Caco-2 (cell line): ENCODE results near the gene SNU13. TPM values are rescaled to one million over a fixed set of nuclear protein-coding genes. Genes with fewer than 3 reads are reported as not detected.
A peak's percentile ranks its signal among the peaks of the same experiment; 100 is the strongest.

Experiments
- BruUV-seq: library from RNA; stranded (reverse); fragments of 400-500 nt; replicated peaks from 2 replicates; lab custom pipeline; 2021; lab: Mats Ljungman, UMichigan
- CTCF ChIA-PET: fragments of 300-600 bp; sonication (Branson Sonifier 250); formaldehyde crosslinking; loops from one replicate; lab custom pipeline; 2022; ENCODE audit warnings: antibody characterized with exemption; lab: Charles Lee
- POLR2A ChIA-PET: fragments of 300-600 bp; sonication (Branson Sonifier 250); formaldehyde crosslinking; loops from one replicate; lab custom pipeline; 2022; ENCODE audit warnings: antibody characterized with exemption; lab: Charles Lee
- DNase-seq, 2 experiments: peaks; one replicate each; pipeline versions ENCODE4 v3.0.0 to v3.0.0-alpha.2; 2020 to 2022
- H3K27me3 ChIP-seq: replicated peaks from 2 replicates; pipeline ENCODE4 v1.6.0; 2011; ENCODE audit warnings: low read length; ENCODE audit not compliant: control insufficient read depth, insufficient read depth
- H3K36me3 ChIP-seq: 2 replicates; pipeline ENCODE4 v1.5.1; 2011; ENCODE audit warnings: low read length; ENCODE audit not compliant: control insufficient read depth, insufficient read depth
- H3K4me1 ChIP-seq: fragments of 250-450 bp; sonication (Bioruptor Pico); 2 replicates; pipeline ENCODE4 v1.5.1; 2020; ENCODE audit warnings: mild to moderate bottlenecking
- H3K4me3 ChIP-seq: 2 replicates; pipeline ENCODE4 v1.5.1; 2011; ENCODE audit warnings: low read depth, mild to moderate bottlenecking, control low read depth, low read length
- H3K9me3 ChIP-seq: fragments of 250-450 bp; sonication (Bioruptor Pico); 2 replicates; pipeline ENCODE4 v1.5.1; 2020; ENCODE audit warnings: mild to moderate bottlenecking, moderate library complexity
- H3K27ac Mint-ChIP-seq: one replicate; pipeline ENCODE4 v1.8.0; 2022; ENCODE audit warnings: mixed read lengths; ENCODE audit not compliant: unreplicated experiment
- H3K27me3 Mint-ChIP-seq: one replicate; pipeline ENCODE4 v1.8.0; 2022; ENCODE audit warnings: mixed read lengths; ENCODE audit not compliant: insufficient read depth, unreplicated experiment
- H3K36me3 Mint-ChIP-seq: one replicate; pipeline ENCODE4 v1.8.0; 2022; ENCODE audit warnings: mild to moderate bottlenecking, mixed read lengths; ENCODE audit not compliant: insufficient read depth, unreplicated experiment
- H3K4me1 Mint-ChIP-seq: one replicate; pipeline ENCODE4 v1.8.0; 2022; ENCODE audit warnings: low read depth, mixed read lengths; ENCODE audit not compliant: unreplicated experiment
- H3K4me3 Mint-ChIP-seq: one replicate; pipeline ENCODE4 v1.8.0; 2022; ENCODE audit warnings: mild to moderate bottlenecking, moderate library complexity, mixed read lengths; ENCODE audit not compliant: unreplicated experiment
- H3K9me3 Mint-ChIP-seq: one replicate; pipeline ENCODE4 v1.8.0; 2022; ENCODE audit warnings: mixed read lengths; ENCODE audit not compliant: unreplicated experiment
- intact Hi-C: fragments of 100-400 bp; cut with micrococcal nuclease; formaldehyde crosslinking; loops from one replicate; pipeline ENCODE4 v1.10.0; 2022; ENCODE audit not compliant: unreplicated experiment
- total RNA-seq: library from RNA; stranded (reverse); gene quantifications from 2 replicates; pipeline ENCODE4 v1.2.3, GENCODE V29; 2022
- TF ChIP-seq, protein P1 (sequence below), 2 experiments: fragments of 200-600 bp in 1 of 2; IDR thresholded peaks; 1 replicate in 1 of 2; 2 replicates in 1 of 2; pipeline versions ENCODE4 v1.5.1 to v1.8.0; 2011 to 2022; ENCODE audit warnings: antibody characterized with exemption in 1 of 2, control low read depth in 1 of 2, inconsistent platforms in 1 of 2, low read depth in 1 of 2, low read length in 1 of 2, mild to moderate bottlenecking in 1 of 2, moderate library complexity in 1 of 2; ENCODE audit not compliant: insufficient read depth in 1 of 2, severe bottlenecking in 1 of 2, unreplicated experiment in 1 of 2

Gene SNU13
- total RNA-seq, 1 experiment from 2014 or later = 172 TPM

DNA sequence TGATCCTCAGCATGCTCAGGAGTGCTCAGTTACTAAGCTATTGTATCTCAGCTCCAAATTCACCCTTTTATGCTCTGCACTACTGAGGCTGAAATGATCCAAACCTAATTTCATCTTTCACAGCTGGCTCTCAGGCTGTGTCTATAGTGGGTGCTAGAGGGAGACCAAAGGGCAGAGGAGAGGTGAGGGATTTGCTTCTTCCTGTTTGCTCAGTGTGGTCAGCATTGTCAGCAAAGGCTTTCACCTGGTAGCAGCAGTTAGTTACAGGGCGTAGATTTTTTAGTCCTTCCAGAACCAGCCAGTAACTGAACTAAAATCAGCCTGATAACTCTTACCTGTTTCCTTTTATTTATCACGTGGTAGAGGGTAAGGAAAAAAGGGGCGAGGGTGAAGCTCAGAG, 34.3 kb downstream of the SNU13 start:
- Mint-ChIP-seq H3K27me3 (no peaks in the 10 kb centered on the region), H3K4me3 (no peak overlapping the region), H3K27ac (no peak overlapping the region), H3K4me1 (no peaks in the 10 kb centered on the region), H3K36me3 (peaks cover 100% of the 10 kb centered on the region), H3K9me3 (no peaks in the 10 kb centered on the region)
- Histone ChIP-seq H3K4me3 (no peak overlapping the region), H3K9me3 (no peaks in the 10 kb centered on the region), H3K36me3 (peaks cover 5% of the 10 kb centered on the region; the same call in 1 of the 2 replicates), H3K27me3 (no peaks in the 10 kb centered on the region), H3K4me1 (no peaks in the 10 kb centered on the region)
- intact Hi-C loops = no loop called here
- TF ChIP-seq, protein P1, sequence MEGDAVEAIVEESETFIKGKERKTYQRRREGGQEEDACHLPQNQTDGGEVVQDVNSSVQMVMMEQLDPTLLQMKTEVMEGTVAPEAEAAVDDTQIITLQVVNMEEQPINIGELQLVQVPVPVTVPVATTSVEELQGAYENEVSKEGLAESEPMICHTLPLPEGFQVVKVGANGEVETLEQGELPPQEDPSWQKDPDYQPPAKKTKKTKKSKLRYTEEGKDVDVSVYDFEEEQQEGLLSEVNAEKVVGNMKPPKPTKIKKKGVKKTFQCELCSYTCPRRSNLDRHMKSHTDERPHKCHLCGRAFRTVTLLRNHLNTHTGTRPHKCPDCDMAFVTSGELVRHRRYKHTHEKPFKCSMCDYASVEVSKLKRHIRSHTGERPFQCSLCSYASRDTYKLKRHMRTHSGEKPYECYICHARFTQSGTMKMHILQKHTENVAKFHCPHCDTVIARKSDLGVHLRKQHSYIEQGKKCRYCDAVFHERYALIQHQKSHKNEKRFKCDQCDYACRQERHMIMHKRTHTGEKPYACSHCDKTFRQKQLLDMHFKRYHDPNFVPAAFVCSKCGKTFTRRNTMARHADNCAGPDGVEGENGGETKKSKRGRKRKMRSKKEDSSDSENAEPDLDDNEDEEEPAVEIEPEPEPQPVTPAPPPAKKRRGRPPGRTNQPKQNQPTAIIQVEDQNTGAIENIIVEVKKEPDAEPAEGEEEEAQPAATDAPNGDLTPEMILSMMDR (IDR thresholded peaks at IDR 0.05; ENCODE audit: insufficient read depth in 1 of 2, low read depth in 1 of 2, low read length in 1 of 2, severe bottlenecking in 1 of 2, unreplicated experiment in 1 of 2) = no peak
- ChIA-PET CTCF (no interaction called here), POLR2A (interaction anchor here (0.7 kb wide), 1 partner anchor 28 kb away, joined by 3 read pairs; no protein-coding TSS in a partner anchor)
- no peak for DNase-seq
- TSS peak; percentile 12 for BruUV-seq

DNA sequence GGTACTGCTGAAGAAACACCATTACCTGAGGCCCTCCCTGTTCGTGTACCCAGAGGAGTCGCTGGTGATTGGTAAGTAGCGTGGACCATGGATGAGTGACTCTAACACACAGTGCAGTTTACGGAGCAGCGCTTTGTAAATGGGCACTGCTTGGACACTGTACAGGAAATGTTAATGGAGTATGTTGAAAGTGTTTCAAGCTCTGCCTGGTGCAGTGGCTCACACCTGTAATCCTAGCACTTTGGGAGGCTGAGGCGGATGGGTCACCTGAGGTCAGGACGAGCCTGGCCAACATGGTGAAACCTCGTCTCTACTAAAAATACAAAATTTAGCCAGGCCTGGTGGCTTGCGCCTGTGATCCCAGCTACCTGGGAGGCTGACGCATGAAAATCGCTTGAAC, 37.8 kb downstream of the SNU13 start:
- no peak overlapping the region for H3K4me3 Mint-ChIP-seq
- no peaks in the 10 kb centered on the region for H3K9me3 ChIP-seq
- H3K4me1 Mint-ChIP-seq = no peaks in the 10 kb centered on the region
- no peak overlapping the region for H3K4me3 ChIP-seq
- peaks cover 5% of the 10 kb centered on the region for H3K36me3 ChIP-seq
- TF ChIP-seq, protein P1 (IDR thresholded peaks at IDR 0.05; ENCODE audit: insufficient read depth in 1 of 2, low read depth in 1 of 2, low read length in 1 of 2, severe bottlenecking in 1 of 2, unreplicated experiment in 1 of 2) = no peak
- POLR2A ChIA-PET = interaction anchor here (0.7 kb wide), 1 partner anchor 61 kb away, joined by 12 read pairs; the partner anchor contains the start of gene PMM1
- H3K9me3 Mint-ChIP-seq = no peaks in the 10 kb centered on the region
- CTCF ChIA-PET = interaction anchor here (0.6 kb wide), 1 partner anchor 197 kb away, joined by 6 read pairs; no protein-coding TSS in a partner anchor
- intact Hi-C loops = no loop called here
- no peaks in the 10 kb centered on the region for H3K27me3 ChIP-seq
- DNase-seq = no peak
- no peaks in the 10 kb centered on the region for H3K27me3 Mint-ChIP-seq
- H3K27ac Mint-ChIP-seq = no peak overlapping the region
- H3K4me1 ChIP-seq = no peaks in the 10 kb centered on the region
- H3K36me3 Mint-ChIP-seq = peaks cover 98% of the 10 kb centered on the region
- BruUV-seq = no TSS peak

DNA sequence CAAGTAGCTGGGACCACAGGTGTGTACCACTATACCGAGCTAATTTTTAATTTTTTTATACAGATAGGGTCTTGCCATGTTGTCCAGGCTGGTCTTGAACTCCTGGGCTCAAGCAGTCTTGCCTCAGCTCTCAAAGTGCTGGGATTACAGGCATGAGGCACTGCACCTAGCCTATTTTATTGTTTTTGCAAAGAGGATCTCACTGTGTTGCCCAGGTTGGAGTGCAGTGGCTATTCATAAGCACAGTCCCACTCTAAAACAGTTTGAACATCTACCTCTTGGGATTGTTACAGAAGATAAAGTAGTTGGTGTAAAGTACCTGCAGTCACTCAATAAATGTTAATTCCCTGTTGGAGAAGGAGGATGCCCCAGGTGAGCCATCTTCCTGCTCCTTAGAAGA, 38.4 kb downstream of the SNU13 start:
- Histone ChIP-seq H3K4me1 (no peaks in the 10 kb centered on the region), H3K9me3 (no peaks in the 10 kb centered on the region), H3K36me3 (peaks cover 5% of the 10 kb centered on the region), H3K27me3 (no peaks in the 10 kb centered on the region), H3K4me3 (no peak overlapping the region)
- Mint-ChIP-seq H3K27me3 (no peaks in the 10 kb centered on the region), H3K9me3 (no peaks in the 10 kb centered on the region), H3K4me3 (no peak overlapping the region), H3K36me3 (peaks cover 98% of the 10 kb centered on the region), H3K27ac (no peak overlapping the region), H3K4me1 (no peaks in the 10 kb centered on the region)
- CTCF ChIA-PET = no interaction called here
- BruUV-seq = no TSS peak
- POLR2A ChIA-PET = no interaction called here
- intact Hi-C loops = no loop called here
- TF ChIP-seq, protein P1 (IDR thresholded peaks at IDR 0.05; ENCODE audit: insufficient read depth in 1 of 2, low read depth in 1 of 2, low read length in 1 of 2, severe bottlenecking in 1 of 2, unreplicated experiment in 1 of 2) = no peak
- DNase-seq = no peak
